HG02870 (cell line): ENCODE measurements around the gene SLC15A4.

Experiments used
- ATAC-seq: cut with Tn5 transposase; IDR thresholded peaks from one replicate; pipeline ENCODE4 v1.9.1; 2021; ENCODE audit warnings: mild to moderate bottlenecking, moderate library complexity; ENCODE audit not compliant: unreplicated experiment

SLC15A4 gene

GRCh38 chr12:128763395-128763794 lies 60.4 kb downstream of the SLC15A4 start:
- ATAC-seq: no peak

GRCh38 chr12:128761379-128761790 lies 62.4 kb downstream of the SLC15A4 start:
- ATAC-seq: no peak

GRCh38 chr12:128755566-128755965 lies 68.2 kb downstream of the SLC15A4 start:
- no peak for ATAC-seq

GRCh38 chr12:128754275-128754674 lies 69.5 kb downstream of the SLC15A4 start:
- no peak for ATAC-seq

- no peak for ATAC-seq
These were observed 70.3 kb downstream of the SLC15A4 start for GRCh38 chr12:128753438-128753837.

GRCh38 chr12:128752386-128752785 lies 71.4 kb downstream of the SLC15A4 start:
- no peak for ATAC-seq

GRCh38 chr12:128747441-128747840 lies 76.3 kb downstream of the SLC15A4 start:
- no peak for ATAC-seq

GRCh38 chr12:128745772-128746689 lies 77.7 kb downstream of the SLC15A4 start:
- no peak for ATAC-seq

- ATAC-seq: no peak
These were observed 79.8 kb downstream of the SLC15A4 start for GRCh38 chr12:128743916-128744315.
